ENCODE measurements around the gene CACNA1G. TPM values are rescaled to one million over a fixed set of nuclear protein-coding genes. Genes with fewer than 3 reads are reported as not detected.

CACNA1G gene
- total RNA-seq, 1 donor from 2014 or later: 0.26 TPM

GRCh38 chr17:50566886-50567285 is 6.4 kb downstream of the CACNA1G start:
- DNase-seq (ENCODE audit: low spot score): no peak

DNA sequence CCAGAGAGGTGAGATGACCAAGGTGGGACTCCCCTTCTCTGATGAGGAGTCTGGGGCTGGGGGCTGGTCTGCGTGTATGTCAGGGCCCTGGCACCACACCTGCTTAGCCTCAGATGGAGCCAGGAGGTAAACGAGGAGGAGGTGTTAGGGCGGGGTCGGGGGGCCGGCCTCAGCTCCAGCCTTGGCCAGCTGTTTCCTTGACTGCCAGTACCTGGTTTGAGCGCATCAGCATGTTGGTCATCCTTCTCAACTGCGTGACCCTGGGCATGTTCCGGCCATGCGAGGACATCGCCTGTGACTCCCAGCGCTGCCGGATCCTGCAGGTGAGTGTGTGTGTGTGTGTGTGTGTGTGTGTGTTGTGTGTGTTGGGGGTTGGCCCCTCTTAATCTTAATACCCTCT is 8.1 kb downstream of the CACNA1G start:
- no peak for DNase-seq (ENCODE audit: low spot score)

GRCh38 chr17:50569592-50569991 is 9.1 kb downstream of the CACNA1G start:
- no peak for DNase-seq (ENCODE audit: low spot score)

GRCh38 chr17:50570032-50570431 is 9.5 kb downstream of the CACNA1G start:
- no peak for DNase-seq (ENCODE audit: low spot score)

DNA sequence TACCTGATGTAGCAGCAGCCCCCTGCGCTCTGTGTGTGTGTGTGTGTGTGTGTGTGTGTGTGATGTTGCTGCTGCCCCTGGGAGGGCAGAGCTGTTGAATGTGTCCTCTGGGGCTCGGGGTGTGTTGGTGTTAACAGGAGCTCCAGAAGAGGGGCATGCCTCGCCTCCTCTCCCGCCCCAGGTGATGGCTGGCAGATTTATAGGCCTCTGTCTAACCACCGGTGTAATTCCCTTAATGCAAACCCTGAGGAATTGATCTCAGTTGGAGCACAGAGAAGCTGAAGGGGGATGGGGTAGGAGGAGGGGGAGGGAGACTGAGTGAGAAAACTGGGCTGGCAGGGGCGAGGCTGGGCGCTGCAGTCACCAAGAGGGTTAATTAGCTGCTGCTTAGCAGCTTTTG is 10.0 kb downstream of the CACNA1G start:
- DNase-seq (ENCODE audit: low spot score): no peak

DNA sequence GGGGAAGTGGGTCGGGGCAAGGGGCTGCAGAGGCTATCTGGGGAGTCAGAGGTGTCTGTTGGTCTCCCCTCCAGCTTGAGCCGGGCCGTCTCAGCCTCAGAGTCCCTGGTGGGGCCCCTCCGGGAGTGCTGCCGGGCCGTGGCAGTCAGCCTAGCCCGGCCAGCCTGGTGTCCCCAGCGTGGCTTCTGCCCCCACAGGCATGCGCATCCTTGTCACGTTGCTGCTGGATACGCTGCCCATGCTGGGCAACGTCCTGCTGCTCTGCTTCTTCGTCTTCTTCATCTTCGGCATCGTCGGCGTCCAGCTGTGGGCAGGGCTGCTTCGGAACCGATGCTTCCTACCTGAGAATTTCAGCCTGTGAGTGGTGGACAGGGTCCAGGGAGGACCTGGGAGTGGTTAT is 11.2 kb downstream of the CACNA1G start:
- DNase-seq (ENCODE audit: low spot score): no peak

GRCh38 chr17:50572541-50572940 is 12.0 kb downstream of the CACNA1G start:
- no peak for DNase-seq (ENCODE audit: low spot score)

- DNase-seq (ENCODE audit: low spot score): no peak
Observed at GRCh38 chr17:50573866-50574611, 13.5 kb downstream of the CACNA1G start.

GRCh38 chr17:50575581-50576210 is 15.2 kb downstream of the CACNA1G start:
- DNase-seq (ENCODE audit: low spot score): no peak

DNA sequence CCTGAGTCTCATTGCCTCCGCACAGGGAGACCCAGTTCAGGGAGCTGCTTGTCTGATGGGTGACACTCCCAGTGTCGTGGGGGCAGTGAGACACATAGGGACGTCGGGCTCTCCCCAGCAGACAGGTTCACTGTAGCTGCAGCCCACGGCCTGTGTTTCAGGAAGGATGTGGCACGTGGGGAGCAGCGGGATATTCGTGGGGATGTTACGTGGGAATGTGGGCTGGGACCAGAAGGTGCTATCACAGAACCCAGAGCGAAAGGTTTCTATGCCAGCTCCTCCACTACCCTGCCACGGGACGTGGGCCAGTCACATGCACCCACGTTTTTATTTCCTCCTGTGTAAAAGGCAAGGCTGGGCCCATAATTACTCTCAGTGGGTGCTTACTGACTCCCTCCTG is 16.3 kb downstream of the CACNA1G start:
- DNase-seq (ENCODE audit: low spot score): no peak

- DNase-seq (ENCODE audit: low spot score): no peak
Observed at GRCh38 chr17:50577451-50577954, 17.0 kb downstream of the CACNA1G start.

- no peak for DNase-seq (ENCODE audit: low spot score)
Observed at GRCh38 chr17:50578173-50578572, 17.7 kb downstream of the CACNA1G start.

DNA sequence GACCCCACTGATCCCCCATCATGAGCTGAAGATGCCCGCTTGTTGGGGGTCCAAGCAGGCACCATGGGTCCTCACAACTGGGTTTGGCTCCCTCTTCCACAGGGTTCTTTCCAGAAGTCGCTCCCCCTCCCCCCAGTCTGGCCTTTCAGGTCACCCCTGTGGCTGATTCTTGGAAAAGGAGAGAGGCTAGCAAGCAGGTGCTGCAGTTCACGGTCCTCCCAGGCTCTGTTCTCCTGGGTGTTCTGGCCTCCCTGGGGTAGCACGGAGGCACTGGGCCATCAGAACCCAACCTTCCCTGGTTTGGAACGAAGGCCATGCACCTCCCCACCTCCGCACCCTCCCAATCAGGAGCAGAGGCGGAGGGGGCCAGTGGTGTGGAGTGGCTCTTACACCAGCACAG is 18.9 kb downstream of the CACNA1G start:
- no peak for DNase-seq (ENCODE audit: low spot score)

DNA sequence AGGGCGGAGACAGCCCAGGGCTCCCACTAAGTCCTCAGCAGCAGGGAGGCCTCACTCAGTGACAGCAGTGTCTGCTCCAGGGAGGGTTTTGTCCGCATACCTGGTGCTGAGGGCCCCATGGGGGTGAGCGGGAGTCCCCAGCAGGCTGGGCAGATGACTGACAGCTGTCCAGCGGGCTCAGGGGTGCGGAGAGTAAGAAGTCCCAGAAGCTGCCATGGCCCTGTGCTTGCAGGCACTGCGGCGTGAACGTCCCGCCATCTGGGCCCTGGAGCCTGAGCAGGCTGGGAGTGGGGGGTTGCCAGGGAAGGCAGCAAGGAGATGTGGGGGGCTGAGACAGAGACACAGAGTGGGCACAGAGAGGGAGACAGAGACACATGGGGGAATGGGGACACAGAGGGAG is 20.1 kb downstream of the CACNA1G start:
- no peak for DNase-seq (ENCODE audit: low spot score)

GRCh38 chr17:50581316-50581715 is 20.8 kb downstream of the CACNA1G start:
- no peak for DNase-seq (ENCODE audit: low spot score)

- DNase-seq (ENCODE audit: low spot score): no peak
Observed at GRCh38 chr17:50582741-50583140, 22.2 kb downstream of the CACNA1G start.

DNA sequence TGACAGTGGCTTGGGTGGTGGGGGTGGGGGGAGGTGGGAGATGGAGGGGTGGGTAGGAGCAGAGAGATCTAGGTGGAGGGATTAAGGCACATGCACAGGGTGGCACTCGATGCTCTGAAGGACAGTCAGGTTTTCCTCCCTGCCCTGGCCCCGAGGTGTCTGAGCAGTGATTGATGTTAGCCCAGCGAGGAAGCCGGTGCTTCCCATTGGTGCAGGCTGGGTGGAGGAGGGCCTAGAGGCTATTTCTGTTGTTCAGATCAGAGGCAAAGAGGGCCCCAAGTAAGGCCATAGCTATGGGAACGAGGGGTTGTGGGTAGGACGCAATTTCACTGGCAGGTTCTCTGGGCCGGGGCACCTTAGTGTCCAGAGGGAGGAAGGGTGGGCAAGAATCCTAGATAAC is 23.1 kb downstream of the CACNA1G start:
- no peak for DNase-seq (ENCODE audit: low spot score)

- DNase-seq (ENCODE audit: low spot score): no peak
Observed at GRCh38 chr17:50584116-50584515, 23.6 kb downstream of the CACNA1G start.

GRCh38 chr17:50584749-50585148 is 24.2 kb downstream of the CACNA1G start:
- DNase-seq (ENCODE audit: low spot score): no peak

DNA sequence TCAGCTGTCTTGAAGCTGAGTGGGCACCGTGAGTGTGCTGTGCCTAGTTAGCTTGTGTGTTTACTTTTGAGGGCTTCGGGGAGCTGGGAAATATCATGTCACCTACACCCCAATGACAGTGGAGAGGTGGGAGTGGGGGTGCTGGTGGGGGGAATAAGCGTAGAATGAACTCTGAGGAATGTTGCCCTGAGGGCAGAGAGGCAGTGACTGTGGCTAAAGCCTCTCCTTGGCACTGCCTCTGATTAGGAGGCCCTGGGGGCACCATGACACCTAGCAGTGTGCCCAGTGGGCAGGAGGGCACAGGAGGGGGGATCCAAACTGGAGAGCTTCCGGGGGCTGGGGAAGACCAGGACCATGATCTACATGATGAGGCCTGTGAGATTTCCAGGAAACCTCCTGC is 24.8 kb downstream of the CACNA1G start:
- no peak for DNase-seq (ENCODE audit: low spot score)

DNA sequence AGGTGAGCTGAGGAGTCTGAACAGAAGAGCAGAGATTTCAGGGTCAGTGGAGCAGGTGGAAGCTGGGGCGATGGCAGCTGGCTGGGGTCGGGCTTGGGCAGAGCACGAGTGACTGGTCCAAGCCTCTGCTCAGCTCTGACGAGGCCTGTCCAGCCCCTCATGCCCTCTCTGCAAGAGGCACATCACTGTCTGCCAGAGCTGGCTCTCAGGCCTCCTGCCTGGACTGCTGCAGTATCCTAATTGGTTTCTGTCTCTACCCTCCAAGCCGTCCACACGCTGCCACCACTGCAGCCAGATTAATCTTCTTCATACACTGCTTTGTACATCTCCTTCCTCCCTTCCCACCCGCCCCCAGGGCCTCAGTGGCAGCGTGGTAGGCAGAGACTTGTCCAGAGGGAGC is 25.4 kb downstream of the CACNA1G start:
- no peak for DNase-seq (ENCODE audit: low spot score)

DNA sequence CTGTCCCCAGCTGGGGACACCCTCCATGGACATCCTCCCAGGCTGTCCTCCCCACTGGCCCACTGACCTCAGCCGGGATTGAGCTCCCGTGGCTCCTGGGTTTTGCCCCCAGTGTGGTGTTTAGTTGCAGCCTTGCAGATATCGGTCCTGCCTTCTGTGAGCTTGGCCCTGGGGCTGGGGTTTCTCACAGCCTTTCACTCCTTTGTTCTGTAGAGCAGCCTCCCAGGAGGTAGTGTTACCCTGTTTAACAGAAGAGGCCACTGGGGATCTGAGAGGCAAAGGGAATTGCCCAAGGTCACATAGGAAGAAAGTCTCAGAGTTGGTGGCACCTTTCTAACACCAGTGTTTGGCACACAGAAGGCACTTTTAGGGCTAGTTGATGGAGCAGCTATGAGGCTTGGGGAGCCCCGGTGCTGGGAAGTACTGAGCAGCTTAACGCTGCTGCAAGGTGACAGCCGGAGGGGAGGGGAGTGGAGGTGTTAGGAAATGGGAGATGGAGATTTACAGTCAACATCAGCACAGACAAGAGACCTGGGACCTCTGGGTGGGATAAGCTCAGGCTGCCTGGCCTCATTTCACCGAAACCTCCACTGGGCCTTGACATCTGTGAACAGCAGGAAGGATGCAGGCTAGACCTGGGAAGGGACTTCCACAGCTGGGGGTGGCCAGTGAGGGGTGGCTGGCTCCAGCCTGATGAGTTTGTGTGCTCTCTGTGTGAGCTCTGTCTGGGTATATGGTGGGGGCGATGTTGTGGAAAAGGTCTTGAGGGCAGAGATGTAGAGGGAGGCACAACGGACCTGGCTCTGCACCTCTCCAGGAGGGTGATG is 26.1 kb downstream of the CACNA1G start:
- DNase-seq (ENCODE audit: low spot score): no peak

- DNase-seq (ENCODE audit: low spot score): no peak
Observed at GRCh38 chr17:50587571-50587970, 27.1 kb downstream of the CACNA1G start.
